Osteoblast (primary cell): Measurements from ENCODE around the gene CBY2. TPM values are rescaled to one million over a fixed set of nuclear protein-coding genes. Genes with fewer than 3 reads are reported as not detected.
A peak's percentile ranks its signal among the peaks of the same experiment; 100 is the strongest.

Experiments
- DNase-seq: peaks from one replicate; pipeline ENCODE4 v3.0.0; 2011; ENCODE audit warnings: low spot score, mixed read lengths; ENCODE audit not compliant: insufficient read length; ENCODE audit errors: missing footprints
- H2AFZ ChIP-seq: 2 replicates; pipeline ENCODE4 v1.6.0; 2011; ENCODE audit warnings: mild to moderate bottlenecking, low read length
- H3K27ac ChIP-seq: 2 replicates; pipeline ENCODE4 v1.5.1; 2011; ENCODE audit warnings: mild to moderate bottlenecking, low read depth, low read length, moderate library complexity
- H3K27me3 ChIP-seq: 2 replicates; pipeline ENCODE4 v1.6.0; 2012; ENCODE audit warnings: mild to moderate bottlenecking, control low read depth, inconsistent platforms, low read length, moderate library complexity; ENCODE audit not compliant: insufficient read depth
- H3K36me3 ChIP-seq: 2 replicates; pipeline ENCODE4 v1.5.1; 2011; ENCODE audit warnings: mild to moderate bottlenecking, low read length, control low read depth, moderate library complexity; ENCODE audit not compliant: insufficient read depth
- H3K4me1 ChIP-seq: 2 replicates; pipeline ENCODE4 v1.5.1; 2011; ENCODE audit warnings: mild to moderate bottlenecking, low read length, control low read depth, moderate library complexity; ENCODE audit not compliant: insufficient read depth
- H3K4me2 ChIP-seq: 2 replicates; pipeline ENCODE4 v1.6.0; 2011; ENCODE audit warnings: mild to moderate bottlenecking, low read length; ENCODE audit not compliant: insufficient read depth
- H3K4me3 ChIP-seq: fragments of 200-600 bp; sonication (generic); 3 replicates; pipeline ENCODE4 v1.5.1; 2012; ENCODE audit warnings: mild to moderate bottlenecking, low read length, inconsistent platforms; ENCODE audit not compliant: insufficient read depth
- H3K79me2 ChIP-seq: 2 replicates; pipeline ENCODE4 v1.6.0; 2012; ENCODE audit warnings: mild to moderate bottlenecking, low read length, control low read depth, inconsistent platforms; ENCODE audit not compliant: insufficient read depth
- H3K9me3 ChIP-seq: 2 replicates; pipeline ENCODE4 v1.5.1; 2011; ENCODE audit warnings: low read depth, low read length, control low read depth
- H4K20me1 ChIP-seq: 2 replicates; pipeline ENCODE4 v1.6.0; 2012; ENCODE audit warnings: mild to moderate bottlenecking, low read length, control low read depth; ENCODE audit not compliant: insufficient read depth
- CTCF ChIP-seq: IDR thresholded peaks from 2 replicates; pipeline ENCODE4 v1.5.1; 2011; ENCODE audit warnings: mild to moderate bottlenecking, low read depth, low read length, moderate library complexity; ENCODE audit errors: extremely low read depth
- total RNA-seq: library from RNA; depleted of rRNA; stranded (reverse); fragments of >200 nt; gene quantifications from 2 replicates; pipeline ENCODE4 v1.2.3, GENCODE V29; 2012

Gene CBY2
- total RNA-seq, 1 donor: not detected

- no peak for TF ChIP-seq CTCF
- H3K4me2 ChIP-seq: no peak overlapping the region
- H3K79me2 ChIP-seq: no peaks in the 10 kb centered on the region
- peaks cover 3% of the 10 kb centered on the region for H3K27me3 ChIP-seq
- no peaks in the 10 kb centered on the region for H3K9me3 ChIP-seq
- H4K20me1 ChIP-seq: no peaks in the 10 kb centered on the region
- no peak overlapping the region for H2AFZ ChIP-seq
- DNase-seq: no peak
- H3K27ac ChIP-seq: no peak overlapping the region
- H3K36me3 ChIP-seq: no peaks in the 10 kb centered on the region
- no peak overlapping the region for H3K4me3 ChIP-seq
- peaks cover 8% of the 10 kb centered on the region for H3K4me1 ChIP-seq
Measured at GRCh38 chr13:45670189-45670885, 31.8 kb upstream of the CBY2 start.

- TF ChIP-seq CTCF: no peak
- Histone ChIP-seq H3K79me2 (no peaks in the 10 kb centered on the region), H3K36me3 (no peaks in the 10 kb centered on the region), H3K27me3 (peaks cover 3% of the 10 kb centered on the region), H3K4me3 (no peak overlapping the region), H2AFZ (no peak overlapping the region), H3K4me1 (peaks cover 8% of the 10 kb centered on the region), H3K9me3 (no peaks in the 10 kb centered on the region), H4K20me1 (no peaks in the 10 kb centered on the region), H3K27ac (no peak overlapping the region), H3K4me2 (peak overlapping the region; percentile 36)
- peak; percentile 90 for DNase-seq
Measured at GRCh38 chr13:45674908-45675307, 27.2 kb upstream of the CBY2 start.

GRCh38 chr13:45678282-45678681 is 23.8 kb upstream of the CBY2 start:
- Histone ChIP-seq H4K20me1 (no peaks in the 10 kb centered on the region), H3K4me3 (no peak overlapping the region), H3K4me2 (no peak overlapping the region), H3K27me3 (peaks cover 3% of the 10 kb centered on the region), H3K9me3 (no peaks in the 10 kb centered on the region), H3K36me3 (no peaks in the 10 kb centered on the region), H3K4me1 (peaks cover 18% of the 10 kb centered on the region), H2AFZ (no peak overlapping the region), H3K27ac (no peak overlapping the region), H3K79me2 (no peaks in the 10 kb centered on the region)
- peak; percentile 17 for DNase-seq
- TF ChIP-seq CTCF: no peak

- TF ChIP-seq CTCF: no peak
- peak overlapping the region; percentile 28 for H3K4me3 ChIP-seq
- no peaks in the 10 kb centered on the region for H4K20me1 ChIP-seq
- H3K9me3 ChIP-seq: no peaks in the 10 kb centered on the region
- H3K79me2 ChIP-seq: no peaks in the 10 kb centered on the region
- DNase-seq: peak; percentile 87
- H3K4me1 ChIP-seq: peaks cover 10% of the 10 kb centered on the region
- peak overlapping the region; percentile 73 for H2AFZ ChIP-seq
- no peak overlapping the region for H3K27ac ChIP-seq
- no peaks in the 10 kb centered on the region for H3K36me3 ChIP-seq
- H3K4me2 ChIP-seq: peak overlapping the region; percentile 20
- peaks cover 3% of the 10 kb centered on the region for H3K27me3 ChIP-seq
Measured at GRCh38 chr13:45681113-45681512, 21.0 kb upstream of the CBY2 start.
